Suprapubic skin (tissue), 4 donors: Measurements from ENCODE around the gene REV3L.

Source experiments
- EP300 ChIP-seq: sonication (generic); formaldehyde crosslinking; IDR thresholded peaks from one replicate; pipeline ENCODE4 v1.6.1; 2017; ENCODE audit warnings: antibody characterized with exemption
- POLR2A ChIP-seq, 2 donors: fragments of 450-650 bp; IDR thresholded peaks; one replicate each; pipeline ENCODE4 v1.6.1; 2017; ENCODE audit warnings: antibody characterized with exemption in 2 of 2, mild to moderate bottlenecking in 2 of 2, moderate library complexity in 2 of 2
- POLR2AphosphoS5 ChIP-seq, 3 donors: sonication (generic); formaldehyde crosslinking; IDR thresholded peaks; one replicate each; pipeline ENCODE4 v1.6.1; 2017; ENCODE audit warnings: antibody characterized with exemption in 3 of 3
- TF ChIP-seq, protein P1 (sequence below), 2 donors: fragments of 200-600 bp in 1 of 2; fragments of 450-650 bp in 1 of 2; sonication (generic) in 1 of 2; IDR thresholded peaks; one replicate each; pipeline ENCODE4 v1.5.1; 2016 to 2019; ENCODE audit warnings: antibody characterized with exemption in 2 of 2, mild to moderate bottlenecking in 1 of 2, moderate library complexity in 1 of 2

GRCh38 chr6:111381123-111381522 lies 101.9 kb downstream of the REV3L start:
- TF ChIP-seq POLR2A (IDR thresholded peaks at IDR 0.05) (no peak), EP300 (no peak), POLR2AphosphoS5 (IDR thresholded peaks at IDR 0.05) (no peak)
- TF ChIP-seq, protein P1, sequence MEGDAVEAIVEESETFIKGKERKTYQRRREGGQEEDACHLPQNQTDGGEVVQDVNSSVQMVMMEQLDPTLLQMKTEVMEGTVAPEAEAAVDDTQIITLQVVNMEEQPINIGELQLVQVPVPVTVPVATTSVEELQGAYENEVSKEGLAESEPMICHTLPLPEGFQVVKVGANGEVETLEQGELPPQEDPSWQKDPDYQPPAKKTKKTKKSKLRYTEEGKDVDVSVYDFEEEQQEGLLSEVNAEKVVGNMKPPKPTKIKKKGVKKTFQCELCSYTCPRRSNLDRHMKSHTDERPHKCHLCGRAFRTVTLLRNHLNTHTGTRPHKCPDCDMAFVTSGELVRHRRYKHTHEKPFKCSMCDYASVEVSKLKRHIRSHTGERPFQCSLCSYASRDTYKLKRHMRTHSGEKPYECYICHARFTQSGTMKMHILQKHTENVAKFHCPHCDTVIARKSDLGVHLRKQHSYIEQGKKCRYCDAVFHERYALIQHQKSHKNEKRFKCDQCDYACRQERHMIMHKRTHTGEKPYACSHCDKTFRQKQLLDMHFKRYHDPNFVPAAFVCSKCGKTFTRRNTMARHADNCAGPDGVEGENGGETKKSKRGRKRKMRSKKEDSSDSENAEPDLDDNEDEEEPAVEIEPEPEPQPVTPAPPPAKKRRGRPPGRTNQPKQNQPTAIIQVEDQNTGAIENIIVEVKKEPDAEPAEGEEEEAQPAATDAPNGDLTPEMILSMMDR (IDR thresholded peaks at IDR 0.05): no peak
